WI38 (cell line): ENCODE measurements around the gene SNAP29.
"Not testable (repeated sequence)": the region's sequence is repeated elsewhere in the genome, so short reads cannot be mapped to it uniquely, and the experiment has no call there.

ENCODE experiments used
- H3K4me3 ChIP-seq: 2 replicates; pipeline ENCODE4 v1.5.1; 2011; ENCODE audit warnings: low read depth, mild to moderate bottlenecking, control low read depth, low read length
- CTCF ChIP-seq: IDR thresholded peaks from 2 replicates; pipeline ENCODE4 v1.5.1; 2012; ENCODE audit warnings: low read depth, mild to moderate bottlenecking, control low read depth, low read length

Gene SNAP29

GRCh38 chr22:20931126-20931654, 72.4 kb downstream of the SNAP29 start:
- TF ChIP-seq CTCF, result no peak
- H3K4me3 ChIP-seq, result no peak overlapping the region

DNA sequence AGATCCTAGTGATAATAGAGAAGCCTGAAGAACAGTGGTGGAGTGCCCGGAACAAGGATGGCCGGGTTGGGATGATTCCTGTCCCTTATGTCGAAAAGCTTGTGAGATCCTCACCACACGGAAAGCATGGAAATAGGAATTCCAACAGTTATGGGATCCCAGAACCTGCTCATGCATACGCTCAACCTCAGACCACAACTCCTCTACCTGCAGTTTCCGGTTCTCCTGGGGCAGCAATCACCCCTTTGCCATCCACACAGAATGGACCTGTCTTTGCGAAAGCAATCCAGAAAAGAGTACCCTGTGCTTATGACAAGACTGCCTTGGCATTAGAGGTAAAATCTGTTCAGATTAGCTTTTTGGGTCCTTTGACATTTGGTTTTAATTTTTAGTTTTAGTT, 75.1 kb downstream of the SNAP29 start:
- no peak overlapping the region for H3K4me3 ChIP-seq
- TF ChIP-seq CTCF, result no peak

DNA sequence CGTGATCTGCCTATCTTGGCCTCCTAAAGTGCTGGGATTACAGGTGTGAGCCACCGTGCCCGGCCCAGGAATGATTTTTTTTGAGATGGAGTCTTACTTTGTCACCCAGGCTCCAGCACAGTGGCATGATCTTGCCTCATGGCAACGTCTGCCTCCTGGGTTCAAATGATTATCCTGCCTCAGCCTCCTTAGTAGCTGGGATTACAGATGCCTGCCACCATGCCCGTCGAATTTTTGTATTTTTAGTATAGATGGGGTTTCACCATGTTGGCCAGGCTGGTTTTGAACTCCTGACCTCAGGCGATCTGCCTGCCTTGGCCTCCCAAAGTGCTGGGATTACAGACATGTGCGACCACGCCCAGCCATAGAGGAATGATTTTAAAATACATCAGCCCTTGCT, 76.2 kb downstream of the SNAP29 start:
- not testable (repeated sequence) for H3K4me3 ChIP-seq

GRCh38 chr22:20935780-20936539, 77.2 kb downstream of the SNAP29 start:
- not testable (repeated sequence) for H3K4me3 ChIP-seq

GRCh38 chr22:20937031-20937793, 78.4 kb downstream of the SNAP29 start:
- no peak overlapping the region for H3K4me3 ChIP-seq
- TF ChIP-seq CTCF, result no peak

GRCh38 chr22:20937794-20938671, 79.2 kb downstream of the SNAP29 start:
- no peak overlapping the region for H3K4me3 ChIP-seq
- TF ChIP-seq CTCF, result no peak

DNA sequence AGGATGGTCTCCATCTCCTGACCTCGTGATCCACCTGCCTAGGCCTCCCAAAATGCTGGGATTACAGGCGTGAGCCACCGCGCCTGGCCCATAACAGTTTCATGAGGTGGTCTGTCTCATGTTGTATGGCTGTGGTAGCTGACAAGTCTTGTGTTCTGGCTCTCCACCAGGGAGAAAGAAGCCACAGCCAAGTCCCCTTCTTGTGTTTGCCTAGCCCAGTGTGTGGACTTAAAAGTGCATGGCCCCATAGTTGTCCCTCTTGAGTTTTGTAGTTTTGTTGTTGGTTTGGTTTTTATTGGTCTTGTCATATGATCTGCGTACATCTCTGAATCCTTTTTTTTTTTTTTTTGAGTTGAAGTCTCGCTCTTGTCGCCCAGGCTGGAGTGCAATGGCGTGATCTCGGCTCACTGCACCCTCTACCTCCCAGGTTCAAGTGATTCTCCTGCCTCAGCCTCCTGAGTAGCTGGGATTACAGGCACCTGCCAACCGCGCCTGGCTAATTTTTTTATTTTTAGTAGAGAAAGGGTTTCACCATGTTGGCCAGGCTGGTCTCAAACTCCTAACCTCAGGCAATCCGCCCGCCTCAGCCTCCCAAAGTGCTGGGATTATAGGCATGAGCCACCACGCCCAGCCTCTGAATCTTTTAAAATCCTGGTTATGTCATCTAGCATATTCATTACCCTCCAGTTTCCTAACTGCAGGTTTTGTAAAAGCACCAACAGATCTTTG, 80.8 kb downstream of the SNAP29 start:
- H3K4me3 ChIP-seq, result not testable (repeated sequence)

GRCh38 chr22:20940186-20940651, 81.4 kb downstream of the SNAP29 start:
- TF ChIP-seq CTCF, result no peak
- H3K4me3 ChIP-seq, result no peak overlapping the region
